A673 (cell line): ENCODE measurements around the gene NECTIN4. TPM values are rescaled to one million over a fixed set of nuclear protein-coding genes. Genes with fewer than 3 reads are reported as not detected.

ENCODE experiments used
- BruUV-seq: library from RNA; stranded (reverse); fragments of 400-500 nt; replicated peaks from 2 replicates; lab custom pipeline; 2021; lab: Mats Ljungman, UMichigan
- CTCF ChIA-PET: fragments of 300-600 bp; sonication (Branson Sonifier 250); formaldehyde crosslinking; loops from one replicate; lab custom pipeline; 2022; ENCODE audit warnings: antibody characterized with exemption; lab: Charles Lee
- POLR2A ChIA-PET: fragments of 300-600 bp; sonication (Branson Sonifier 250); formaldehyde crosslinking; loops from one replicate; lab custom pipeline; 2022; ENCODE audit warnings: antibody characterized with exemption; ENCODE audit not compliant: low non-redundant PET; lab: Charles Lee
- DNase-seq: peaks from one replicate; pipeline ENCODE4 v3.0.0-alpha.2; 2015; ENCODE audit warnings: low spot score
- H3K27ac ChIP-seq: fragments of 200-600 bp; sonication (generic); 2 replicates; pipeline ENCODE4 v1.5.1; 2016; ENCODE audit warnings: mixed run types, low read depth, mild to moderate bottlenecking, mixed read lengths, antibody characterized with exemption, low read length; ENCODE audit not compliant: poor library complexity, severe bottlenecking
- H3K27me3 ChIP-seq: fragments of 200-600 bp; sonication (generic); replicated peaks from 2 replicates; pipeline ENCODE4 v1.6.1; 2017; ENCODE audit warnings: mixed run types, low read depth, mild to moderate bottlenecking, mixed read lengths, antibody characterized with exemption, low read length; ENCODE audit not compliant: insufficient read depth, poor library complexity
- H3K36me3 ChIP-seq: fragments of 200-600 bp; sonication (generic); 2 replicates; pipeline ENCODE4 v1.6.1; 2016; ENCODE audit warnings: mixed run types, mild to moderate bottlenecking, mixed read lengths, antibody characterized with exemption, low read length; ENCODE audit not compliant: insufficient read depth, poor library complexity, severe bottlenecking
- H3K4me1 ChIP-seq: fragments of 200-600 bp; sonication (generic); 2 replicates; pipeline ENCODE4 v1.6.1; 2017; ENCODE audit warnings: mixed run types, mild to moderate bottlenecking, mixed read lengths, antibody characterized with exemption, low read length; ENCODE audit not compliant: insufficient read depth, poor library complexity, severe bottlenecking
- H3K4me3 ChIP-seq: fragments of 200-600 bp; sonication (generic); 2 replicates; pipeline ENCODE4 v1.5.1; 2016; ENCODE audit warnings: low read depth, mixed run types, mild to moderate bottlenecking, mixed read lengths, low read length; ENCODE audit not compliant: poor library complexity, severe bottlenecking
- H3K9me3 ChIP-seq: fragments of 200-600 bp; sonication (generic); 2 replicates; pipeline ENCODE4 v1.6.1; 2016; ENCODE audit warnings: mixed run types, low read depth, mild to moderate bottlenecking, mixed read lengths, antibody characterized with exemption, low read length; ENCODE audit not compliant: poor library complexity, severe bottlenecking
- CTCF ChIP-seq: fragments of 300-800, 200-600 bp; sonication (generic); conservative IDR thresholded peaks from 2 replicates; pipeline ENCODE4 v1.5.1; 2017; ENCODE audit warnings: low read depth, mild to moderate bottlenecking, antibody characterized with exemption, low read length, moderate library complexity, mixed read lengths
- EZH2 ChIP-seq: fragments of 200-600 bp; sonication (generic); IDR thresholded peaks from 2 replicates; pipeline ENCODE4 v1.6.1; 2017; ENCODE audit warnings: borderline replicate concordance, low read depth, mild to moderate bottlenecking, mixed read lengths, antibody characterized with exemption, low read length; ENCODE audit not compliant: poor library complexity, severe bottlenecking
- intact Hi-C: fragments of 100-400 bp; cut with micrococcal nuclease; formaldehyde crosslinking; loops from one replicate; pipeline ENCODE4 v1.10.0; 2022; ENCODE audit not compliant: unreplicated experiment
- total RNA-seq: library from RNA; stranded (reverse); gene quantifications from 2 replicates; pipeline ENCODE4 v1.2.3, GENCODE V29; 2021

NECTIN4 gene
- total RNA-seq, 1 experiment from 2014 or later = not detected

GRCh38 chr1:161084597-161084988 lies 4.8 kb downstream of the NECTIN4 start:
- H3K27ac ChIP-seq = no peak overlapping the region
- H3K27me3 ChIP-seq = no peaks in the 10 kb centered on the region
- DNase-seq = no peak
- H3K36me3 ChIP-seq = no peaks in the 10 kb centered on the region
- H3K4me3 ChIP-seq = no peak overlapping the region
- CTCF ChIA-PET = no interaction called here
- H3K4me1 ChIP-seq = no peaks in the 10 kb centered on the region
- intact Hi-C loops = no loop called here
- no TSS peak for BruUV-seq
- no peak for TF ChIP-seq EZH2
- no peak for TF ChIP-seq CTCF
- no peaks in the 10 kb centered on the region for H3K9me3 ChIP-seq
- POLR2A ChIA-PET = interaction anchor here (0.7 kb wide), 1 partner anchor 39 kb away, joined by 4 read pairs; the partner anchor contains the start of gene USF1

- DNase-seq = no peak
- ChIA-PET CTCF (no interaction called here), POLR2A (interaction anchor here (0.7 kb wide), 1 partner anchor 14 kb away, joined by 5 read pairs; no protein-coding TSS in a partner anchor)
- TF ChIP-seq EZH2 (no peak), CTCF (no peak)
- no peaks in the 10 kb centered on the region for H3K4me1 ChIP-seq
- H3K27me3 ChIP-seq = no peaks in the 10 kb centered on the region
- intact Hi-C loops = no loop called here
- no peaks in the 10 kb centered on the region for H3K36me3 ChIP-seq
- H3K4me3 ChIP-seq = no peak overlapping the region
- no TSS peak for BruUV-seq
- no peaks in the 10 kb centered on the region for H3K9me3 ChIP-seq
- H3K27ac ChIP-seq = no peak overlapping the region
Measured at GRCh38 chr1:161083748-161084596, 5.4 kb downstream of the NECTIN4 start.

GRCh38 chr1:161082996-161083747 lies 6.2 kb downstream of the NECTIN4 start:
- BruUV-seq = no TSS peak
- no peaks in the 10 kb centered on the region for H3K36me3 ChIP-seq
- POLR2A ChIA-PET = no interaction called here
- H3K4me1 ChIP-seq = no peaks in the 10 kb centered on the region
- intact Hi-C loops = no loop called here
- H3K27me3 ChIP-seq = no peaks in the 10 kb centered on the region
- CTCF ChIA-PET = no interaction called here
- no peak overlapping the region for H3K27ac ChIP-seq
- TF ChIP-seq EZH2 (no peak), CTCF (no peak)
- no peak for DNase-seq
- no peak overlapping the region for H3K4me3 ChIP-seq
- H3K9me3 ChIP-seq = no peaks in the 10 kb centered on the region
